ENCODE measurements around the gene VN1R4. TPM values are rescaled to one million over a fixed set of nuclear protein-coding genes. Genes with fewer than 3 reads are reported as not detected.
"Not testable (repeated sequence)": the region's sequence is repeated elsewhere in the genome, so short reads cannot be mapped to it uniquely, and the experiment has no call there.

VN1R4 gene, protein sequence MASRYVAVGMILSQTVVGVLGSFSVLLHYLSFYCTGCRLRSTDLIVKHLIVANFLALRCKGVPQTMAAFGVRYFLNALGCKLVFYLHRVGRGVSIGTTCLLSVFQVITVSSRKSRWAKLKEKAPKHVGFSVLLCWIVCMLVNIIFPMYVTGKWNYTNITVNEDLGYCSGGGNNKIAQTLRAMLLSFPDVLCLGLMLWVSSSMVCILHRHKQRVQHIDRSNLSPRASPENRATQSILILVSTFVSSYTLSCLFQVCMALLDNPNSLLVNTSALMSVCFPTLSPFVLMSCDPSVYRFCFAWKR
- not detected for total RNA-seq (2013)
- not detected for polyA plus RNA-seq
- not detected in 2 replicates for polyA minus RNA-seq
- total RNA-seq: 0 to 0.30 (median 0) reads per million in 11 experiments

DNA sequence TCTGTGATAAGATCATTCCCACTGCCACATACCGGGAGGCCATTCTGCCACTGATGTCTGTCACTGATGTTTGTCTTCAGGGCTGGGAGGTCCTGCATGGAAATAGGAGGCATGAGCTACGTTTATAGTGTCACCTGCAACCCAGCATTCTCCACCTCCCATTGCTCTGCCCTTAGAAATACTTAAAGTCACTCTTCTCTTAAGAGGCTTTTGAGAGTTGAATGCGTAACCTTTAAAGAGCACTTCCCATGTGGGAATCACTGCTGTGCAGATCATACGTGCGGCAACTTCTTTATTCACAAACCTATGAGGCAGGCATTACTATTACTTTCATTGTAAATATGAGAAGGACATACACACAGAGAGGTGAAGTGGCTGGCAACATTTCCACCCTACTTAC lies at the start of gene VN1R4:
TSS of gene VN1R4 (minus strand) at position 101 of the 400 bp plus-strand sequence. CDS start at position 43, 58 bp downstream.
- WGBS (ENCODE audit: insufficient coverage): no CpG with 5 or more reads among the region's 5 CpGs
- peaks cover 32 to 60% (median 45%) of the 10 kb centered on the region in 7 donors for H3K9me3 Mint-ChIP-seq

DNA sequence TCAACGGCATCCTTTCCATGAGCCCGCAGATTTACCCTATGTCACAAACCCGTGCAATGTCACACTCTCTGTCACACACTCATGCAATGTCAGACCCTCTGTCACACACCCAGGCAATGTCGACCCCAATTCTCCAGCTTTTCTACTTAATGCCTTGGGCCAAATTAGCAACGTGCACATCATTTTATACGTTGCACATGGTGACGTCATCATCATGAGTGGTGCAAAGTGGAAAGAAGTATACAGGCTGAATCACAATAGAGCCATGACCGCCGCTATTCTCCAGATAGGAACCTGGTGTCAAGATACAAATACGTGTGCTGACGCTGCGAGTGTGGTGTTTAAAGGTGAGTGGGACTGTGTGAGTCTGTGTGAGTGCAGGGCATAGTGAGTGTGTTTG lies 44.4 kb upstream of the VN1R4 start:
- Mint-ChIP-seq H3K4me3 (no peak overlapping the region), H3K27me3 (ENCODE audit: low read depth in 3 of 3) (peaks cover 0 to 11% (median 0%) of the 10 kb centered on the region in 3 donors), H3K27ac (no peak overlapping the region), H3K9me3 (peaks cover 41 to 64% (median 50%) of the 10 kb centered on the region in 7 donors), H3K36me3 (peaks cover 2 to 3% of the 10 kb centered on the region in 2 donors), H3K4me1 (no peaks in the 10 kb centered on the region)
- Histone ChIP-seq H4K20me1 (ENCODE audit: insufficient read depth, low read length) (no peaks in the 10 kb centered on the region), H3K79me2 (ENCODE audit: insufficient read depth, low read length) (no peaks in the 10 kb centered on the region), H3K36me3 (replicated peaks in 1 of 2; ENCODE audit: control insufficient read depth in 1 of 2, insufficient read depth in 2 of 2, low read length in 2 of 2) (no peaks in the 10 kb centered on the region), H2AFZ (ENCODE audit: insufficient read depth, low read depth, low read length, poor library complexity, severe bottlenecking) (no peak overlapping the region), H3K9ac (ENCODE audit: insufficient read depth, low read length, poor library complexity, severe bottlenecking) (no peak overlapping the region), H3K4me3 (replicated peaks in 1 of 3; ENCODE audit: low read depth in 2 of 3, low read length in 3 of 3) (no peak overlapping the region), H3K27ac (ENCODE audit: low read depth in 1 of 2, low read length in 2 of 2) (no peak overlapping the region), H3K9me3 (replicated peaks in 1 of 2; ENCODE audit: control insufficient read depth in 1 of 2, insufficient read depth in 1 of 2, low read length in 2 of 2) (peaks cover 39 to 65% of the 10 kb centered on the region in 2 donors), H3K4me2 (replicated peaks; ENCODE audit: extremely low read depth, low read length, poor library complexity, severe bottlenecking) (no peak overlapping the region), H3K4me1 (ENCODE audit: control insufficient read depth in 1 of 2, insufficient read depth in 2 of 2, low read length in 2 of 2) (no peaks in the 10 kb centered on the region), H3K27me3 (ENCODE audit: control insufficient read depth in 2 of 2, insufficient read depth in 2 of 2, low read length in 2 of 2) (peaks cover 0 to 12% of the 10 kb centered on the region in 2 donors)
- TF ChIP-seq, protein P1, sequence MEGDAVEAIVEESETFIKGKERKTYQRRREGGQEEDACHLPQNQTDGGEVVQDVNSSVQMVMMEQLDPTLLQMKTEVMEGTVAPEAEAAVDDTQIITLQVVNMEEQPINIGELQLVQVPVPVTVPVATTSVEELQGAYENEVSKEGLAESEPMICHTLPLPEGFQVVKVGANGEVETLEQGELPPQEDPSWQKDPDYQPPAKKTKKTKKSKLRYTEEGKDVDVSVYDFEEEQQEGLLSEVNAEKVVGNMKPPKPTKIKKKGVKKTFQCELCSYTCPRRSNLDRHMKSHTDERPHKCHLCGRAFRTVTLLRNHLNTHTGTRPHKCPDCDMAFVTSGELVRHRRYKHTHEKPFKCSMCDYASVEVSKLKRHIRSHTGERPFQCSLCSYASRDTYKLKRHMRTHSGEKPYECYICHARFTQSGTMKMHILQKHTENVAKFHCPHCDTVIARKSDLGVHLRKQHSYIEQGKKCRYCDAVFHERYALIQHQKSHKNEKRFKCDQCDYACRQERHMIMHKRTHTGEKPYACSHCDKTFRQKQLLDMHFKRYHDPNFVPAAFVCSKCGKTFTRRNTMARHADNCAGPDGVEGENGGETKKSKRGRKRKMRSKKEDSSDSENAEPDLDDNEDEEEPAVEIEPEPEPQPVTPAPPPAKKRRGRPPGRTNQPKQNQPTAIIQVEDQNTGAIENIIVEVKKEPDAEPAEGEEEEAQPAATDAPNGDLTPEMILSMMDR (IDR thresholded peaks at IDR 0.05): no peak
- 87% methylated on average over 11 of the region's 12 CpGs for WGBS (ENCODE audit: insufficient coverage)
- intact Hi-C loops (cut with micrococcal nuclease): loop anchor here in 1 of 2 donors (2.0 kb wide), 1 partner anchor 39 kb away; no protein-coding TSS in a partner anchor
- no peak for DNase-seq

More for the DNA sequence above, at the start of gene VN1R4:
- H3K27me3 Mint-ChIP-seq (ENCODE audit: low read depth in 3 of 3); H4K20me1 ChIP-seq (ENCODE audit: insufficient read depth, low read length); DNase-seq; H3K9ac ChIP-seq (ENCODE audit: insufficient read depth, low read length, poor library complexity, severe bottlenecking); H3K27ac Mint-ChIP-seq; H3K4me3 ChIP-seq (replicated peaks in 1 of 3; ENCODE audit: low read depth in 2 of 3, low read length in 3 of 3); H3K4me3 Mint-ChIP-seq; H3K27ac ChIP-seq (ENCODE audit: low read depth in 1 of 2, low read length in 2 of 2); H3K4me1 Mint-ChIP-seq; H3K36me3 ChIP-seq (replicated peaks in 1 of 2; ENCODE audit: control insufficient read depth in 1 of 2, insufficient read depth in 2 of 2, low read length in 2 of 2); H3K79me2 ChIP-seq (ENCODE audit: insufficient read depth, low read length); H2AFZ ChIP-seq (ENCODE audit: insufficient read depth, low read depth, low read length, poor library complexity, severe bottlenecking); H3K36me3 Mint-ChIP-seq; H3K4me2 ChIP-seq (replicated peaks; ENCODE audit: extremely low read depth, low read length, poor library complexity, severe bottlenecking); H3K4me1 ChIP-seq (ENCODE audit: control insufficient read depth in 1 of 2, insufficient read depth in 2 of 2, low read length in 2 of 2); intact Hi-C loops (cut with micrococcal nuclease); H3K27me3 ChIP-seq (ENCODE audit: control insufficient read depth in 2 of 2, insufficient read depth in 2 of 2, low read length in 2 of 2): not testable (repeated sequence)
- H3K9me3 ChIP-seq (replicated peaks in 1 of 2; ENCODE audit: control insufficient read depth in 1 of 2, insufficient read depth in 1 of 2, low read length in 2 of 2): peaks cover 32 to 71% of the 10 kb centered on the region in 2 donors

All from CD14-positive monocyte (primary cell).